PC-9 (cell line): ENCODE data around the gene ASTN2.

Experiments
- CTCF ChIP-seq: fragments of 200-600 bp; sonication (generic); conservative IDR thresholded peaks from 2 replicates; pipeline ENCODE4 v1.6.1; 2017; ENCODE audit warnings: mixed run types, antibody characterized with exemption, mild to moderate bottlenecking, moderate library complexity
- EZH2 ChIP-seq: fragments of 200-600 bp; sonication (generic); IDR thresholded peaks from 2 replicates; pipeline ENCODE4 v1.8.0; 2017; ENCODE audit warnings: antibody characterized with exemption, low read depth

GRCh38 chr9:116382053-116382452, 1032.8 kb downstream of the ASTN2 start:
- TF ChIP-seq CTCF (no peak), EZH2 (no peak)
